GM12872 (cell line): Measurements from ENCODE around the gene ARHGEF26.

Experiments
- CTCF ChIP-seq: IDR thresholded peaks from 3 replicates; pipeline ENCODE4 v1.5.1; 2011; ENCODE audit warnings: low read depth, mild to moderate bottlenecking, low read length, moderate library complexity; ENCODE audit not compliant: insufficient read depth

The ARHGEF26 gene

DNA sequence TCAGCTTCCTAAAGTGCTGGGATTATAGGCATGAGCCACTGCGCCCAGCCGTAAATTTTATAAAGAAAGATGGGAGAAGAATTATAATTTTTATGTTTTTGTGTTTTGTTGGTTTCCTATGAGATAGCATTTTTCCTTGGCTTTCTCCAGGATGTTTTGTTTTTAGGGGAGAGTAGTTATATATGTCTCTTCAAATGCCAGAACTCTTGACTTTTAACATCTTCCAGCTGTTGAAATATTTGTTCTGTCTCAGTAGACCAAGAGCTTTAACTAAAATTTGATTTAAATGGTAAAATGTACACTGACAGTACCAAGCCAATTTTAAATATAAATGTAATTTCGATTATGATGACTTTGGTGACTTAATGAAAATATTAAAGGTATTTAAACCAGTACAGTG lies 106.3 kb downstream of the ARHGEF26 start:
- no peak for TF ChIP-seq CTCF

DNA sequence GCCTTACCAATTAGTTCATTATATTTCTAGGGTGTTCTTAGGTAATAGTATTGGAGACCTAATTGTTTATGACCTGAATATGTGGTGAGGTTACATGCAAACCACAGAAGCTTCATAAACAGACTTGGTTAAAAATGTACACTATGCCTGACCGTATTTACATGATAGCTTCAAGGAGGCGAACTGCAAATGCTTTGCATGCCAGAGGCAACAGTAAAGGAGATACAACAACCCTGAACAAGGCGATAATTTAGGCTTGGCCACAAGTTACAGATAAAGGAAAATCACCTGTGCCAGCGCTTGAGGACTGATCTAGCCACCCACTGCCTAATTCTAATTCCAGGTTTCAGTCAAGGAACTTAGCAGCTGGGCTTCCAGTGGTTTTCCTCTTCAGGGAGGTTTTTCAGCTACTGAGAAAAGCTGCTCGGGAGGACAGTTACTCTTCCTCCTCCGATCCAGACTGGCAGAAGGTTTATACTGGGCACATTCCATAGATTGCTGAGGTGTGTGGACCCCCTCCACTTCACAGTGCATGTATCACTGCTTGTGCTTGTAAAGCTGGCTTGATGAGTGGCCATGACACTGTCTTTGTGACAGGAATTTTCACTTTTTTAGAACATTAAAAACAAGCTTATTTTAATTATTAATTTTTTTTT lies 107.5 kb downstream of the ARHGEF26 start:
- no peak for TF ChIP-seq CTCF

GRCh38 chr3:154229217-154229590 lies 108.0 kb downstream of the ARHGEF26 start:
- no peak for TF ChIP-seq CTCF

- no peak for TF ChIP-seq CTCF
Measured at GRCh38 chr3:154235330-154235729, 114.1 kb downstream of the ARHGEF26 start.

GRCh38 chr3:154236331-154236730 lies 115.1 kb downstream of the ARHGEF26 start:
- TF ChIP-seq CTCF, result no peak

- TF ChIP-seq CTCF, result no peak
Measured at GRCh38 chr3:154240235-154240634, 119.0 kb downstream of the ARHGEF26 start.

GRCh38 chr3:154241496-154241895 lies 120.3 kb downstream of the ARHGEF26 start:
- TF ChIP-seq CTCF, result no peak

DNA sequence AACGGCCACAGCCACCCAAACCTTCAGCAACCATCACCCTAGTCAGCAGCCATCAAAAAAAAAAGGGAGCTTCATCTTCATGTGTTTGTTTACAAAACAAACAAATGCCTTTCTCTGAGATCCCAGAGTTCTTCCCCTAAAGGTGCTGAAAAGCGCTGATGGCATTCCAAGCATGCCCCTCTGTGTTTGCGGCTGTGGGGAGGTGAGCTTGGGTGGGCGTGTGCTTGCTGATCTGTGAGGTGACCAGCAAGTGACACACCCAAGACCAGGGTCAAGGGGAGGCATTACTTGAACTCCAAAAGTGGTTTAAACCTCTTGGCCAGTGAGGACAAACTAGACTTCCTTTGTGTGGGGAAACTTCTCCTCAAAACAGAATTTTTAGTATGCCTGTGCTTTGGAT lies 121.6 kb downstream of the ARHGEF26 start:
- TF ChIP-seq CTCF, result no peak
